ENCODE data around the gene RAB11FIP5.
A peak's percentile ranks its signal among the peaks of the same experiment; 100 is the strongest.

GRCh38 chr2:73071360-73072128 is 41.2 kb downstream of the RAB11FIP5 start, which contains the start of gene SFXN5:
- TF ChIP-seq EP300 (IDR thresholded peaks at IDR 0.05) (no peak), CTCF (IDR thresholded peaks at IDR 0.05) (peak in 1 of 2 donors; percentile 24)
